Endothelial cell of hepatic sinusoid (primary cell): ENCODE data around the gene SPG21.

Source experiments
- in situ Hi-C: cut with HindIII; loops from 2 replicates; pipeline ENCODE4 v1.10.0; 2017; ENCODE audit warnings: low sequenced_read_pairs

The SPG21 gene

DNA sequence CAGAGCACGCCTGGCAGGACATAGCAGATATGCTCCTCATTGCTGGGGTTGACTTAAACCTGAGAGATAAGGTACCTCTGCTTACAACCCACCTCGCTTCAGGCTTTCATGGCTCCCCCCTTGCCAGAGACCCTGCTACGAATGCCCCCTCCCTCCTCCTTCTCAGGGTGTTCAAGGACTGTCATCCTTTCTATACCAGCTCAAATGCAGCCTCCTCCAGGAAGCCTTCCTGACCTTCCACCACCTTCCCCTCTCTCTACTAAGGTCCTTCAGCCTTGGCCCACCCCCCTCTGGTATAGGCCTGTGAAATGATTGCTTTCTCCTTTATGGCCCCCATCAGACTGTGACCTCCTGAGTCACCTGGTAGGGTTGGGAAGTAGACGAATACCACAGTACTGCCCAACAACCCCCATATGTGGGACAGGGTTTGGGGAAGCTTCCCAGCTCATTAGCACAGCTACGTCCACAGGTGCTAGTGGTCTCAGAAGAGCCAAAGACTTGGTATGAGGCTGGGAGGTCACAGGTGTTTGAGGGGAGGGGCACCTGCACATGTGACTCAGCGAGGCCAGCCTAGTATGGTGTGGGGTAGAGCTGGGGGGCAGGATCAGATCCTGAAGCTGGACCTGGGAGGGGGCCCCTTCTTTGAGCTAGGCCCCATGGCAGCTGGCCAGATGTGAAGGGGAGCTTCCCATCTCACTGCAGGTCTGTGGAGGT lies 46.0 kb downstream of the SPG21 start:
- in situ Hi-C loops = no loop called here

- in situ Hi-C loops = no loop called here
Measured at GRCh38 chr15:64942356-64942755, 47.4 kb downstream of the SPG21 start.

DNA sequence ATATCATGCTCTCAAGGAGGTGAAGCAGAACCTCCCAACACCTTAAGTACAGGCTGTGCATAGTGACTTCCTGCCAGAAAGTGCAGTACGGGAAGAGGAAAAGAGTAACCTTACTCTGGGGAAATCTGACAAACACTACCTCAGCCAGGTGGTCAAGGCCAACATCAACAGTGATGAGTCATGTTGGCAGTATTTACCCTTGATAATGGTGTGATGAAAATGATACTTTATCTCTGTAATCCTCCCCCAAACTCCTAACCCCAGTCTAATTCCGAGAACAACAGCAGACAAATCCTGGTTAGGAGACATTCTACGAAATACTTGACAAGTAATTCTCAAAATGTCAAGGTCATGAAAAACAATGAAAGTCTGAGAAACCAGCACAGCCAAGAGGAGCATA lies 51.5 kb downstream of the SPG21 start:
- in situ Hi-C loops = no loop called here

DNA sequence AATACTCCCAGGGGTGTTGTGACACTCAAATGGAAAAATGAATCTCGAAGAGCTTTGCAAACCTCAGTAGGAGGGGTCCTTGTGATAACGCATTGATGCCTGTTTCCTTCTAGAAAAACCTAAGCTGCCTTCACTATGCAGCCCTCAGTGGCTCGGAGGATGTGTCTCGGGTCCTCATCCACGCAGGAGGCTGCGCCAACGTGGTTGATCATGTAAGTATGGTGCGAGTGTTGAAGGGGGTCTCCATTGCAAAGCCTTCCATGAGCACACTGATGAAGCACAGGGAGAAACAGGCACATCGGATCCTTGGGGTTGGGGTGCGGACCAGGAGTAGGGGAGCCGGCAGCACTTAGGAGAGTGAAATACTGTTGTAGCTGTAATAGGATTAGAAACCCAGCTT lies 55.7 kb downstream of the SPG21 start:
- in situ Hi-C loops = no loop called here

DNA sequence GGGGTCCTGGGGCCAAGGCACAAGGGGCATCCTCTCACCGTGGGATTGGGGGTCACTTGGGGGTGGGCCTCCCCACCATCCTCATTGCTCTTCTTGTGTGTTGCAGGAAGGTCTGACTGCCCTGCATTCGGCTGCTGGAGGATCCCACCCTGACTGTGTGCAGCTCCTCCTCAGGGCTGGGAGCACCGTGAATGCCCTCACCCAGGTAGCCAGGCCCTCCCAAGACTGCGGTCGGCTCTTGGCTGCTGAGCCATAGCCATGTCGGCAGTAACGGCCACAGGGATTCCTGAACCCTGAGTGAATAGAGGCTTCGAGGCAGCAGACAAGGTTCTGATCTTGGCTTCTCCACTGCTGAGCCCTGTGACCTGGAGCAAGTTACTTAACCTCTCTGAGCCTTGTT lies 58.3 kb downstream of the SPG21 start:
- in situ Hi-C loops = no loop called here

DNA sequence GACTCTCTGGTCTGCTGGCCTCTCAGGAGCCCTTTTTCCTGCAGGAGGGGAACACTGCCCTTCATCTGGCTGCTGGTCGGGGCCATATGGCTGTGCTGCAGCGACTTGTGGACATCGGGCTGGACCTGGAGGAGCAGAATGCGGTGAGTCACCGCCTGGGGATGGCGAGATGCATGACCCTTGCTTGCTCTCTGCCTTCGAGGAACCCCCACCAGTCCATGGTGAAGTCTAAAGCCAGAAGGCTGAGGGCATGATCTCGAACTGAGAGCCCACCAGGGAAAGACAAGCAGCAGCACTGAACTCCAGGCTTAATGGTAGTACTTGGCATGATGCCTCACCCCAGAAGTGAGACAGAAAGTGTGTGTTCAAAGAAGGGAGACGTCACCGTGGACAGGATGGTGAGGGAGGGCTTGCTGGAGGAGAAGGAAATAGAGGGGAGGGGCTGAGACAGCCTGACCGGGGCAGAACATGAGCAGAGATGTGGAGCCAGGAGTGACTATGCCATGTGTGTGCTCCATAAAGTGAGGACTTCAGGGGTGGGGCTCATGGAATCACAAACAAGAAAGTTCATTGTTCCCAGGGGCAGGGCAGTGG lies 58.8 kb downstream of the SPG21 start:
- in situ Hi-C loops = no loop called here

DNA sequence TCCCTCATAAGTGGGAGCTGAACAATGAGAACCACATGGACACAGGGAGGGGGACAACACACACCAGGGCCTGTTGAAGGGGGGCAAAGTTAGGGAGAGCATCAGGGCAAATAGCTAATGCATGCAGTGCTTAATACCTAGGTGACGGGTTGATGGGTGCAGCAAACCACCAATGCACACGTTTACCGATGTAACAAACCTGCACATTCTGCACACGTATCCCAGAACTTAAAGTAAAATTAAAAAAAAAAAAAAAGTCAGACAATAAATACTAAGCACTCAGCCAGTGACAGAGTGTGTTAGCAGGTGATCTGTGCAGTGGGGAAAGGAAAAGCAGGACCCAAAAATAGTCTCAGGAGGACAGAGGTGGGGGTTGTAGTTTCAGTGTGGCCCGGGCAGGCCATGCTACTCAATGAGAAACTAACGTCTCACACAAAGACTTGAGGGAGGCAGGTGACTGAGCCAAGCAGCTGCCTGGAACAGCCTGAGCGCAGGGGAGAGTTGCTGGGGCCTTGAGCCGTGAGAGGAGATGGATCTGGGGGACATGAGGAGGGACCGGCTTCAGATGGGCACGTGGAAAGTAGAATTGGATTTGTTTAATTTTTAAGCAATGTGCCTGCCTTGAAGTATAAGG lies 59.6 kb downstream of the SPG21 start:
- in situ Hi-C loops = no loop called here

- in situ Hi-C loops = no loop called here
Measured at GRCh38 chr15:64928626-64929220, 61.0 kb downstream of the SPG21 start.

GRCh38 chr15:64926661-64927060 lies 63.1 kb downstream of the SPG21 start:
- in situ Hi-C loops = no loop called here

- in situ Hi-C loops = no loop called here
Measured at GRCh38 chr15:64925335-64926330, 64.1 kb downstream of the SPG21 start.

DNA sequence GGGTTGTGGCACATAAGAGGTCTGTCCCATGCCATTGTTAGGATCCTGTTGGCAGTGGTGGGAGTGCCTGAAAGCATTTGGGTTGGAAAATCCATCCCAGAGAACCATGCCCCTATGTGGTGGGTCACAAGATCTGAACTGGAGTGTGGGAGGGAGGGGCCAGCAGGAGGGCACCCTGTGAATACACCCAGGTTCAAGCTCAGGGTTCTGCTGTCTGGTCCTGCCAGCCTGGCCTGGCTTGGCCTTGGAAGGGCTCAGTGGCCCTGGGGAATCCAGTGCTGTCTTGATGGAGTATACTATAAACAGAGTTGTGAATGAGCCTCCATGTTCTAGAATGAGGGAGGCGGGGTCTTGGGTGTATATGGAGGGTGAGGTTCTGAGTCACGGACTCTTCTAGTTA lies 66.2 kb downstream of the SPG21 start:
- in situ Hi-C loops = loop anchor here (5.0 kb wide), 1 partner anchor 86 kb away; no protein-coding TSS in a partner anchor

- in situ Hi-C loops = loop anchor here (5.0 kb wide), 1 partner anchor 84 kb away; no protein-coding TSS in a partner anchor
Measured at GRCh38 chr15:64921711-64922110, 68.0 kb downstream of the SPG21 start.

GRCh38 chr15:64919721-64920120 lies 70.0 kb downstream of the SPG21 start:
- in situ Hi-C loops = loop anchor here (5.0 kb wide), 1 partner anchor 82 kb away; no protein-coding TSS in a partner anchor

- in situ Hi-C loops = no loop called here
Measured at GRCh38 chr15:64917211-64917610, 72.5 kb downstream of the SPG21 start.

DNA sequence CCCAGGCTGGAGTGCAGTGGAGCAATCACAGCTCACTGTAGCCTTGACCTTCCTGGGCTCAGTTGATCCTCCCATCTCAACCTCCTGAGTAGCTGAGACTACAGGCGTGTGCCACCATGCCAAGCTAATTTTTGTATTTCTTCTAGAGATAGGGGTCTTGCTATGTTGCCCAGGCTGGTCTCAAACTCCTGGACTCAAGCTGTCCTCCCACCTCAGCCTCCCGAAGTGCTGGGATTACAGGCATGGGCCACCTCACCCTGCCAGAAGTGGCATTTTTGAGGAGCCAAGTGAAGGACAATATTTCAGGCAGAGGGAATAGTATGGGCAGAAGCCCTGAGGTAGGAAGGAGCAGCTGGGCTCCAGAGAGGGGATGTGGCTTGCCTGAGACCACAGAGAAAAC lies 73.3 kb downstream of the SPG21 start:
- in situ Hi-C loops = no loop called here

DNA sequence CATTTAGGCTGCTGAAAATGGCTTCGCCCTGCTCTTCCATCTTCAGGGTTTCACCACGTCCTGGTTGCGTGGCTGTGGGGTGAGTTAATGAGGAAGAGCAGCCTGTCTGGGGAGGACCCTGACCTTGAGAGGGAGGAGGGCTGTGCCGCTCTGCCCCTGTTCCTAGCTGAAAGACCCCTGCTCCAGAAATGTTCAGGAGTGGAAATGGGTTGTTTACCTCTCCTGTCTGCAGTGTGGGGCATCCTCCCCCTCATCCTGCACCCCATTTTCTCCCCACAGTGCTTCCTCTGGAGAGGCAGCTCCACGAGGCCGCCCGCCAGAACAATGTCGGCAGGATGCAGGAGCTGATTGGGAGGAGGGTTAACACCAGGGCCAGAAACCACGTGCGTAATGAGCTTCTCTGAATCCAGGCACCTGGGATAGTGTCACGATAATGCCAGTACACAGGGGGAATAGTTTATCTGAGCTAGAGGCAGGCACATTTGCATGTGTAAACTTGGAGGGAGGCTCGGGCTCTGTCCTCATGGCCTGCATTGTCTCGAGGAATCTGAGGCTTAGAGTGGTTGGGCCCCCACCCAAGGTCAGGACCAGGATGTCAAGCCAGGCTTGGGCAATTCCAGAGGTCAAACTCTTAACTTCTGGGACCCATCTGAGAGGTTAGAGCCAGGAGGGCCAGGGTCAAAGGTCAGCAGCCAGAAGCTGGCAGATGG lies 74.0 kb downstream of the SPG21 start:
- in situ Hi-C loops = no loop called here
